ENCODE measurements around the gene ARL6IP5. TPM values are rescaled to one million over a fixed set of nuclear protein-coding genes. Genes with fewer than 3 reads are reported as not detected.

Gene ARL6IP5
- total RNA-seq, 1 experiment from 2014 or later, result 16.9 TPM

GRCh38 chr3:69149586-69149985 lies 64.8 kb downstream of the ARL6IP5 start:
- H3K27ac Mint-ChIP-seq, result no peak overlapping the region
- Histone ChIP-seq H4K8ac (replicated peaks; ENCODE audit: insufficient read length, low read depth, low read length) (no peak overlapping the region), H2BK12ac (ENCODE audit: insufficient read length, low read depth, low read length) (no peak overlapping the region), H3K9ac (ENCODE audit: extremely low read depth, insufficient read length, low read length) (no peak overlapping the region), H2BK15ac (ENCODE audit: low read depth, low read length) (no peak overlapping the region), H3K18ac (ENCODE audit: insufficient read length, low read depth, low read length) (no peak overlapping the region), H3K56ac (ENCODE audit: insufficient read length, low read depth, low read length) (no peak overlapping the region), H3K4me2 (ENCODE audit: insufficient read depth, insufficient read length, low read length) (no peak overlapping the region), H3K27ac (ENCODE audit: insufficient read length, low read depth, low read length) (no peak overlapping the region), H3K4ac (ENCODE audit: low read depth, low read length) (no peak overlapping the region), H3T11ph (ENCODE audit: low read length) (no peak overlapping the region), H3K23me2 (ENCODE audit: insufficient read length, low read depth, low read length, poor library complexity, severe bottlenecking) (no peaks in the 10 kb centered on the region), H2BK120ac (ENCODE audit: low read depth, low read length, poor library complexity, severe bottlenecking) (no peak overlapping the region), H2AK5ac (ENCODE audit: insufficient read length, low read length) (no peak overlapping the region), H3K14ac (ENCODE audit: insufficient read depth, low read length) (no peak overlapping the region), H2BK20ac (ENCODE audit: low read depth, low read length, poor library complexity, severe bottlenecking) (no peak overlapping the region), H3K27me3 (ENCODE audit: insufficient read depth, low read length) (no peaks in the 10 kb centered on the region; the same call in 1 of the 2 replicates), H3K4me1 (ENCODE audit: insufficient read depth, low read length) (no peaks in the 10 kb centered on the region; the same call in 1 of the 2 replicates), H2BK5ac (ENCODE audit: insufficient read length, low read length) (no peak overlapping the region), H4K20me1 (ENCODE audit: control insufficient read depth, insufficient read depth, insufficient read length) (no peaks in the 10 kb centered on the region), H3K23ac (ENCODE audit: insufficient read length, low read depth, low read length) (no peak overlapping the region), H2AFZ (ENCODE audit: low read length) (no peak overlapping the region), H3K79me2 (ENCODE audit: insufficient read depth, low read length) (no peaks in the 10 kb centered on the region), H4K5ac (ENCODE audit: insufficient read length, low read depth, low read length) (no peak overlapping the region), H3K79me1 (ENCODE audit: insufficient read depth, low read depth, low read length, poor library complexity, severe bottlenecking) (no peaks in the 10 kb centered on the region), H3K9me3 (ENCODE audit: control insufficient read depth, low read depth, low read length) (no peaks in the 10 kb centered on the region), H4K91ac (ENCODE audit: insufficient read length, low read depth, low read length) (no peak overlapping the region)
- no peaks in the 10 kb centered on the region for H3K36me3 Mint-ChIP-seq (ENCODE audit: insufficient read depth in 1 of 3, low read depth in 3 of 3)
- no peak for DNase-seq
- no peak for TF ChIP-seq CTCF (conservative IDR thresholded peaks at IDR 0.05)
- peaks cover 67% of the 10 kb centered on the region for H3K27me3 Mint-ChIP-seq (ENCODE audit: low read depth)
- peaks cover 6 to 9% of the 10 kb centered on the region in 2 experiments for H3K4me1 Mint-ChIP-seq
- H3K9me3 Mint-ChIP-seq, result no peaks in the 10 kb centered on the region
- no peak overlapping the region for H3K4me3 Mint-ChIP-seq
- WGBS (ENCODE audit: extremely low coverage, insufficient read length, low lambda C conversion rate), result no CpG with 5 or more reads among the region's 3 CpGs

Small RNA genes lying within 50 kb of the gene (microRNA-seq; reads per million reads assigned to microRNA genes)
- gene MIR3136 (ENCODE audit: borderline microRNAs expressed), result not detected

Other genes starting within 250 kb of the ARL6IP5 start
- gene TAFA4, start 152.4 kb upstream of the ARL6IP5 start, total RNA-seq (2021), result 2.3 and 3.0 TPM in 2 replicates
- gene EOGT, start 71.3 kb upstream of the ARL6IP5 start, total RNA-seq (2021), result 30.5 and 34.7 TPM in 2 replicates
- gene TMF1, start 32.6 kb upstream of the ARL6IP5 start, total RNA-seq (2021), result 17.8 and 21.9 TPM in 2 replicates
- gene UBA3, start 4.6 kb upstream of the ARL6IP5 start, total RNA-seq (2021), result 64.5 and 67.2 TPM in 2 replicates
- gene LMOD3, start 37.7 kb downstream of the ARL6IP5 start, total RNA-seq (2021), result not detected in 2 replicates

Measured in H9 (cell line).